Body of pancreas (tissue), 4 donors: ENCODE measurements around the gene KLK4. TPM values are rescaled to one million over a fixed set of nuclear protein-coding genes. Genes with fewer than 3 reads are reported as not detected.

Experiments
- ATAC-seq: fragments of 150-250 bp; one replicate; pipeline ENCODE4 v1.9.1; 2016
- DNase-seq, 4 donors: peaks; one replicate each; pipeline ENCODE4 v3.0.0-alpha.2; 2019
- H3K27ac ChIP-seq, 4 donors: fragments of 200-600 bp; sonication (generic); 1 replicate in 3 of 4; 2 replicates in 1 of 4; pipeline versions ENCODE4 v1.5.1 to v1.6.1; 2016 to 2019; ENCODE audit warnings: mild to moderate bottlenecking in 1 of 4, mixed read lengths in 1 of 4, moderate library complexity in 1 of 4
- H3K27me3 ChIP-seq, 2 donors: fragments of 200-600 bp; sonication (generic); one replicate each; pipeline ENCODE4 v1.6.0; 2016; ENCODE audit warnings: mild to moderate bottlenecking in 1 of 2
- H3K36me3 ChIP-seq, 2 donors: fragments of 200-600 bp; sonication (generic); replicated peaks in 1 of 2; 2 replicates each; pipeline ENCODE4 v1.5.1; 2016; ENCODE audit warnings: low read depth in 2 of 2; ENCODE audit not compliant: insufficient read depth in 1 of 2
- H3K4me1 ChIP-seq: fragments of 200-600 bp; sonication (generic); one replicate; pipeline ENCODE4 v1.6.0; 2016
- H3K4me3 ChIP-seq, 2 donors: fragments of 200-600 bp; sonication (generic); 1 replicate in 1 of 2; 2 replicates in 1 of 2; pipeline ENCODE4 v1.5.1; 2016 to 2019
- H3K9me3 ChIP-seq, 3 donors: fragments of 200-600 bp; sonication (generic); 1 replicate in 2 of 3; 2 replicates in 1 of 3; pipeline ENCODE4 v1.5.1; 2016
- CTCF ChIP-seq, 7 experiments: fragments of 450-650 bp in 4 of 7; fragments of 200-600 bp in 3 of 7; sonication (generic) in 3 of 7; IDR thresholded peaks; one replicate each; pipeline ENCODE4 v1.5.1; 2016 to 2019; ENCODE audit warnings: antibody characterized with exemption in 7 of 7
- POLR2A ChIP-seq, 3 donors: fragments of 450-650 bp; IDR thresholded peaks; one replicate each; pipeline ENCODE4 v1.6.1; 2016; ENCODE audit warnings: antibody characterized with exemption in 3 of 3, mild to moderate bottlenecking in 2 of 3
- WGBS, 2 donors: methylation state at CpG; one replicate each; pipeline ENCODE4 v1.1.5; 2017; 5-methylcytosine and 5-hydroxymethylcytosine counted together
- intact Hi-C: fragments of 100-400 bp; cut with DNase I; formaldehyde crosslinking; loops from one replicate; pipeline ENCODE4 v1.15.1; 2023
- total RNA-seq, 2 donors: library from RNA; depleted of rRNA; stranded (reverse); fragments of >200 nt; gene quantifications; one replicate each; pipeline ENCODE4 v1.1.0, GENCODE V29; 2016

The KLK4 gene
- total RNA-seq, 2 donors from 2014 or later = not detected

DNA sequence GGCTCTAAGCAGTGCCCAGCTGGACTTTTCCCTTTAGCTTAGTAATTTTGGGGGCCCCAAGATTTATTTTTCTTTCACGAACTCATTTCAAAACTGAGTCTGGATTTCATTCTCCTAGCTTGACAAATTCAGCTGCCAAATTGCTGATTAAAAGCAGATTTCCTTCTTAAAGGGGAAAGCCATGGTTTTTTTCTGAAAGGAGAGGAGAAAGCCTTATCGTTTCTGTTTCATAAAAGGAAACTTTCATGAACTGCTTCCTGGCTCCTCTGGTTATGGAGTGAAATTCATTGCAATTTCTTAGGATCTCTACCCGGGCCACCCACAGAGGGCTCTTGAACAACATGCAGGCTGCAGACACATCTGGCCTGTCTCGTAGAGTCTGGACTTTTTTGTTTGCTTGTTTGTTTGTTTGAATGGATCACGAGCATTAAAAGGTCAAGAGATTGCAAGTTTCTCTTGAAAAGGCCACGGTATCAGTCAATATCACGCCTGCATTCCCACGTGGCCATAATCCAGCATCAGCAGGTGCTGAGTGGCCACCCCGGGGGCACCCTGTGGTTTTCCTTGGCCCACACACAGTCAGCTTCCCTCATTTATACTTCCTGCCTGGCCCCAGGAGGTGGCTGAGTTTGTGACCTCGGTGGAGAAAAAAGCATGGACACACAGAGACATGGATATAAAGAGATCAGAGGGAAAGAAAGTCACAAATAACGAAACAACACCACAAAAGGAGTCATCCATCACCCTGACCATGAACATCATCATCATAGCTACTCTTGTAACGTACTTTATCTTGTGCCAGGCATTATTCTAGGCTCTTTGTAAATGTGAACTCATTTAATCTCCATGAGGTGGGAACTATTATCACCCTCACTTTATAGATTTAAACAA, 10.5 kb upstream of the KLK4 start:
- Histone ChIP-seq H3K27ac (no peak overlapping the region), H3K4me3 (no peak overlapping the region), H3K27me3 (peaks cover 0 to 9% of the 10 kb centered on the region in 2 donors), H3K9me3 (no peaks in the 10 kb centered on the region), H3K4me1 (no peaks in the 10 kb centered on the region), H3K36me3 (no peaks in the 10 kb centered on the region)
- DNase-seq = no peak
- no peak for TF ChIP-seq CTCF (IDR thresholded peaks at IDR 0.05)
- no peak for TF ChIP-seq POLR2A (IDR thresholded peaks at IDR 0.05)
- intact Hi-C loops = no loop called here
- 3% methylated on average over 12 of the region's 12 CpGs for WGBS, 2 donors
- ATAC-seq = peak; percentile 15

- TF ChIP-seq POLR2A (IDR thresholded peaks at IDR 0.05) (no peak), CTCF (IDR thresholded peaks at IDR 0.05) (no peak)
- Histone ChIP-seq H3K9me3 (no peaks in the 10 kb centered on the region), H3K4me1 (no peaks in the 10 kb centered on the region), H3K27ac (no peak overlapping the region), H3K27me3 (no peaks in the 10 kb centered on the region), H3K4me3 (no peak overlapping the region), H3K36me3 (no peaks in the 10 kb centered on the region)
- WGBS, 2 donors = 42 to 63% methylated on average over 2 of the region's 2 CpGs
- intact Hi-C loops = no loop called here
- ATAC-seq (no peak), DNase-seq (no peak)
These were observed 4.9 kb upstream of the KLK4 start for GRCh38 chr19:50916069-50916468.

DNA sequence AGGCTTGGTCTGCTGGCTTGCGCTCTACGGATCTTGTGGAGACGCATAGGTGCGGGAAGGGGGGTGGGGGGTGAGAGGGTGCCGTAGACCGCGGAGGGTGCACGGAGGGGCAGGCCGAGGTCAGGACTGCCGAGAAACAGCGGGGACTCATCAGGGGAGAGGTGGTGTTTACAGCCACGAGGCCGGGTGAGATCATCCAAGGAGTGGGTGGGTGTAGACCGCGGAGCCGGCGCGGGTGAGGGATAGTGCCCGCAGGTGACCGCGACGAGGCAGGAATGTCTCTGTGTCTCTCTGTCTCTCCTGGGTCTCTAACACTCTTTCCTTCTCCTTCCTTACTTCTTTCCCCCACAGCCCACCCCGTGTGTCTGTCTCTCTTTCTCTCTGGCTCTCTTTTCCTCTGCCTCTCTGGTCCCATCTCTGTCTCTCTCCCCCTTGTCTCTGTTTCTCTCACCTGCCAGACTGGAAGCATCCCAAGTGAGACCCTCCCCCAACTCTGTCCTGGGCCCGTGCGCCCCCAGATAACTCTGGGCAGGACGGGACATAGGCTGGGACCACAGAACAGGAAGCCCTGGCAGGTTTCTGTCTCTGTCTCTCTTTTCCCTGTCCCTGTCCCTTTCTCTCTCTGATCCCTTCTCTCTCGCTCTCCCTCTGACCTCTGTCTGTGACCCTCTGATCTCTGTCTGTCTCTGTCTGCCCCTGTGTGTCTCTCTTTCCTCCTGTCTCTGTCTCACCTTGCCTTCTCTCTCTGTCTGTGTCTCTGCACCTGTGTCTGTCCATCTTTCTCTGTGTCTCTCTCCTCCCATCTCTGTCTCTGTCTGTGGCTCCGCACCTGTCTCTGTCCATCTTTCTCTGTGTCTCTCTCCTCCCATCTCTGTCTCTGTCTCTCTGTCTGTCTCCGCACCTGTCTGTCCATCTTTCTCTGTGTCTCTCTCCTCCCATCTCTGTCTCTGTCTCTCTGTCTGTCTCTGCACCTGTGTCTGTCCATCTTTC, 1.8 kb upstream of the KLK4 start:
- H3K27ac ChIP-seq = no peak overlapping the region
- H3K4me1 ChIP-seq = peaks cover 3% of the 10 kb centered on the region
- H3K36me3 ChIP-seq = no peaks in the 10 kb centered on the region
- ATAC-seq (no peak), DNase-seq (no peak)
- intact Hi-C loops = no loop called here
- H3K9me3 ChIP-seq = no peaks in the 10 kb centered on the region
- H3K4me3 ChIP-seq = no peak overlapping the region
- TF ChIP-seq POLR2A (IDR thresholded peaks at IDR 0.05) (no peak), CTCF (IDR thresholded peaks at IDR 0.05) (no peak)
- H3K27me3 ChIP-seq = no peaks in the 10 kb centered on the region
- 6 to 7% methylated on average over 29 of the region's 29 CpGs for WGBS, 2 donors

GRCh38 chr19:50912102-50912599, 956 bp upstream of the KLK4 start:
- H3K9me3 ChIP-seq = no peaks in the 10 kb centered on the region
- DNase-seq = no peak
- peaks cover 3% of the 10 kb centered on the region for H3K4me1 ChIP-seq
- no peak overlapping the region for H3K27ac ChIP-seq
- TF ChIP-seq CTCF (IDR thresholded peaks at IDR 0.05) = no peak
- TF ChIP-seq POLR2A (IDR thresholded peaks at IDR 0.05) = no peak
- 7 to 13% methylated on average over 20 to 21 of the region's 21 CpGs for WGBS, 2 donors
- no peak for ATAC-seq
- no peaks in the 10 kb centered on the region for H3K36me3 ChIP-seq
- H3K4me3 ChIP-seq = no peak overlapping the region
- intact Hi-C loops = no loop called here
- no peaks in the 10 kb centered on the region for H3K27me3 ChIP-seq
